Loucy (cell line): ENCODE results near the gene TMEM132D.

Experiments
- CTCF ChIP-seq: fragments of 200-600 bp; sonication (generic); conservative IDR thresholded peaks from 2 replicates; pipeline ENCODE4 v1.5.1; 2014; ENCODE audit warnings: mild to moderate bottlenecking, antibody characterized with exemption, low read length
- EZH2phosphoT487 ChIP-seq: fragments of 200-600 bp; IDR thresholded peaks from 2 replicates; pipeline ENCODE4 v1.6.1; 2018; ENCODE audit warnings: antibody characterized with exemption, mild to moderate bottlenecking, moderate library complexity, borderline replicate concordance

DNA sequence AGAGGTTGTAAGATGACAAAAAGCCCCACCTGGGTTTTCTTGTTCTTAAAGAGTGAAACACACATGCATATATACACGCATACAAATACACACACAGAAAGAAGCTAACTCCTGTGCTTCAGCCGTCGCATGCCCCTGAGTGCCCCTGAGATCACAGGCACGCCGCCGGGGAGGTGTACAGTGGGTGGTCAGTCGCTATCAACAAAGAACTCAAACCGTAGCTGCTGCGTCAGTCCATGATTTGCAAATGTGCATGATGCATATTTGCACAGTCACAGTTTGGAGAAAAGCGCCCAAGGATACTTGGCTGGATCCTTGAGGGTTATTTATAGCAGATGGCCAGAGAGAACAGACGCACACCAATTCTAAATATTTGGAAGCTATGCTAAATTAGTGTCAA is 206.9 kb downstream of the TMEM132D start:
- TF ChIP-seq CTCF (no peak), EZH2phosphoT487 (no peak)
